ENCODE results near the gene FAM47C. TPM values are rescaled to one million over a fixed set of nuclear protein-coding genes. Genes with fewer than 3 reads are reported as not detected.
"Not testable (repeated sequence)": the region's sequence is repeated elsewhere in the genome, so short reads cannot be mapped to it uniquely, and the experiment has no call there.

The FAM47C gene
- not detected for total RNA-seq (2021; fragmentation: NEBNext Ultra II Directional; extraction: Animal tissue kit (Norgen Biotek cat#: 25700))
- long read RNA-seq = 0 reads

- H3K27me3 Mint-ChIP-seq (ENCODE audit: insufficient read depth); H3K4me3 Mint-ChIP-seq; DNase-seq; H3K36me3 Mint-ChIP-seq (ENCODE audit: low read depth); H3K27ac Mint-ChIP-seq; H3K4me1 Mint-ChIP-seq (ENCODE audit: low read depth): not testable (repeated sequence)
- H3K9me3 Mint-ChIP-seq = peaks cover 17% of the 10 kb centered on the region
These were observed at the start of gene FAM47C for GRCh38 chrX:37008182-37008581. TSS of gene FAM47C (plus strand) at chrX:37008366. CDS start at chrX:37008411, 45 bp downstream.

- no peak for TF ChIP-seq CTCF (IDR thresholded peaks at IDR 0.05)
- H3K36me3 Mint-ChIP-seq (ENCODE audit: low read depth) = no peaks in the 10 kb centered on the region
- H3K27me3 Mint-ChIP-seq (ENCODE audit: insufficient read depth) = no peaks in the 10 kb centered on the region; the same call in 1 of the 2 replicates
- H3K9me3 Mint-ChIP-seq = peaks cover 11% of the 10 kb centered on the region
- no peak overlapping the region for H3K27ac Mint-ChIP-seq
- no peak for DNase-seq
- H3K4me3 Mint-ChIP-seq = no peak overlapping the region
- H3K4me1 Mint-ChIP-seq (ENCODE audit: low read depth) = no peaks in the 10 kb centered on the region
These were observed 46.6 kb upstream of the FAM47C start for GRCh38 chrX:36961590-36961989.

- Mint-ChIP-seq H3K36me3 (ENCODE audit: low read depth) (no peaks in the 10 kb centered on the region), H3K27me3 (ENCODE audit: insufficient read depth) (no peaks in the 10 kb centered on the region; the same call in 1 of the 2 replicates), H3K27ac (no peak overlapping the region), H3K9me3 (peaks cover 4% of the 10 kb centered on the region; the same call in 1 of the 2 replicates), H3K4me3 (no peak overlapping the region), H3K4me1 (ENCODE audit: low read depth) (no peaks in the 10 kb centered on the region)
- TF ChIP-seq CTCF (IDR thresholded peaks at IDR 0.05) = no peak
- DNase-seq = no peak
These were observed 44.9 kb upstream of the FAM47C start for GRCh38 chrX:36963069-36963808.

GRCh38 chrX:36963852-36964251, 44.3 kb upstream of the FAM47C start:
- Mint-ChIP-seq H3K27ac (no peak overlapping the region), H3K9me3 (no peaks in the 10 kb centered on the region), H3K36me3 (ENCODE audit: low read depth) (no peaks in the 10 kb centered on the region), H3K4me3 (no peak overlapping the region), H3K4me1 (ENCODE audit: low read depth) (no peaks in the 10 kb centered on the region), H3K27me3 (ENCODE audit: insufficient read depth) (no peaks in the 10 kb centered on the region; the same call in 1 of the 2 replicates)
- no peak for DNase-seq
- no peak for TF ChIP-seq CTCF (IDR thresholded peaks at IDR 0.05)

- Mint-ChIP-seq H3K27ac (no peak overlapping the region), H3K36me3 (ENCODE audit: low read depth) (no peaks in the 10 kb centered on the region), H3K4me1 (ENCODE audit: low read depth) (no peaks in the 10 kb centered on the region), H3K9me3 (no peaks in the 10 kb centered on the region), H3K4me3 (no peak overlapping the region), H3K27me3 (ENCODE audit: insufficient read depth) (no peaks in the 10 kb centered on the region; the same call in 1 of the 2 replicates)
- no peak for TF ChIP-seq CTCF (IDR thresholded peaks at IDR 0.05)
- no peak for DNase-seq
These were observed 34.6 kb upstream of the FAM47C start for GRCh38 chrX:36973575-36973974.

DNA sequence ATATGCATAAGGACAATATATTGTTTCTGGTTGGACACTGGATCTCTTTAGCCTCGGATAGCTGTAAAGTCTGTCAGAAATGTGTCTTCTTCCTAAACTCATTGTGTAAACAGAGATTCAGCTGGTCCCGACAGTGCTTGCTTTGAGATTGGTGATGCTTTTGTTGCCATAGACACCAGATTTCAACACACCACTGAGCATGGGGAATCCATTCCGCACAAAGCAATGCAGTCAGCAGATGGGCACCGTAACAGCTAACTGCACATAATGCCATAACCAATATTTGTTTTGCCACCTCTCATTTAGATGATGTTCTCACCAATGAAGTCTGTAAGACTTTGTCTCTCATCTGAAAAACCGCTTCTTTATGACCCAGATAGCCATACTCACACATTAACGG, 33.3 kb upstream of the FAM47C start:
- no peak for DNase-seq
- H3K4me1 Mint-ChIP-seq (ENCODE audit: low read depth) = no peaks in the 10 kb centered on the region
- H3K27me3 Mint-ChIP-seq (ENCODE audit: insufficient read depth) = no peaks in the 10 kb centered on the region; the same call in 1 of the 2 replicates

More for the DNA sequence above, 33.3 kb upstream of the FAM47C start:
- Mint-ChIP-seq H3K4me3 (no peak overlapping the region), H3K27ac (no peak overlapping the region), H3K36me3 (ENCODE audit: low read depth) (no peaks in the 10 kb centered on the region), H3K9me3 (no peaks in the 10 kb centered on the region)
- no peak for TF ChIP-seq CTCF (IDR thresholded peaks at IDR 0.05)

Measured in HFFc6 (cell line).